Measurements from ENCODE around the gene OR9G1. TPM values are rescaled to one million over a fixed set of nuclear protein-coding genes. Genes with fewer than 3 reads are reported as not detected.

OR9G1 gene
- total RNA-seq, 1 donor from 2014 or later = not detected

DNA sequence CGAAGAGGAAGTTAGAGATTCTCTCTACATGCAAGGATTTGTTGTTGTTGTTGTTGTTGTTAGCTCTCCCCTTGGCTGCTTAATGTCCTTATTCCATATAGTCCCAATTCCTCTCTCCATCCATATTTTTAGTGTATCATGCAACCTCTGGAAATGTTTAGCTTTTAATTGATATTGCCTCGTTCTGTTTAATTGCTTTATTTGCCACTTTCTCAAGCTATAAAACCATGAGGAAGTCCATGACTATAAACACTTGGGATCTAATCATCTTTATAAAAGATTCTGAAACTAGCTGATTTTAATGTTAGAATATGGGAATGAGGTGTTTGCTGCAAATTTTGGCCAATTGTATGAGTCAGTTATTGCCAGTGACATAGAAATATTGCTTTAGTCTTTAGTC is 5.5 kb upstream of the OR9G1 start:
- no peaks in the 10 kb centered on the region for H3K36me3 ChIP-seq
- no peaks in the 10 kb centered on the region for H3K9me3 ChIP-seq
- H3K27ac ChIP-seq = no peak overlapping the region
- no peak for TF ChIP-seq CTCF (IDR thresholded peaks at IDR 0.05)
- H3K4me3 ChIP-seq = no peak overlapping the region
- no peaks in the 10 kb centered on the region for H3K4me1 ChIP-seq
- DNase-seq (ENCODE audit: low spot score in 2 of 2) = no peak
- no peaks in the 10 kb centered on the region for H3K27me3 ChIP-seq
- intact Hi-C loops (cut with DNase I) = no loop called here

DNA sequence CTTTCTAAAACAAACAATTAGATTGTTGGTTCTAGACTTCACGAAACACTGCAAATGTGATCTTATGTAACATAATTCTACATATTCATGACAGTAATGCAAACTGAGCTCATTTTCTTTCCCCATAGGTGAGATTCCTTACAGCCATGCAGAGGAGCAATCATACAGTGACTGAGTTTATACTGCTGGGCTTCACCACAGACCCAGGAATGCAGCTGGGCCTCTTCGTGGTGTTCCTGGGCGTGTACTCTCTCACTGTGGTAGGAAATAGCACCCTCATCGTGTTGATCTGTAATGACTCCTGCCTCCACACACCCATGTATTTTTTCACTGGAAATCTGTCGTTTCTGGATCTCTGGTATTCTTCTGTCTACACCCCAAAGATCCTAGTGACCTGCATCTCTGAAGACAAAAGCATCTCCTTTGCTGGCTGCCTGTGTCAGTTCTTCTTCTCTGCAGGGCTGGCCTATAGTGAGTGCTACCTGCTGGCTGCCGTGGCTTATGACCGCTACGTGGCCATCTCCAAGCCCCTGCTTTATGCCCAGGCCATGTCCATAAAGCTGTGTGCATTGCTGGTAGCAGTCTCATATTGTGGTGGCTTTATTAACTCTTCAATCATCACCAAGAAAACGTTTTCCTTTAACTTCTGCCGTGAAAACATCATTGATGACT is 1.5 kb downstream of the OR9G1 start:
- intact Hi-C loops (cut with DNase I) = no loop called here
- no peak overlapping the region for H3K4me3 ChIP-seq
- DNase-seq (ENCODE audit: low spot score in 2 of 2) = no peak
- no peak overlapping the region for H3K27ac ChIP-seq
- no peaks in the 10 kb centered on the region for H3K27me3 ChIP-seq
- no peaks in the 10 kb centered on the region for H3K36me3 ChIP-seq
- no peaks in the 10 kb centered on the region for H3K9me3 ChIP-seq
- H3K4me1 ChIP-seq = no peaks in the 10 kb centered on the region
- TF ChIP-seq CTCF (IDR thresholded peaks at IDR 0.05) = no peak

- no peaks in the 10 kb centered on the region for H3K36me3 ChIP-seq
- H3K27ac ChIP-seq = no peak overlapping the region
- intact Hi-C loops (cut with DNase I) = no loop called here
- H3K27me3 ChIP-seq = no peaks in the 10 kb centered on the region
- H3K9me3 ChIP-seq = no peaks in the 10 kb centered on the region
- TF ChIP-seq CTCF (IDR thresholded peaks at IDR 0.05) = no peak
- DNase-seq (ENCODE audit: low spot score in 2 of 2) = no peak
- H3K4me1 ChIP-seq = no peaks in the 10 kb centered on the region
- no peak overlapping the region for H3K4me3 ChIP-seq
Measured at GRCh38 chr11:56700914-56701485, 2.1 kb downstream of the OR9G1 start.

DNA sequence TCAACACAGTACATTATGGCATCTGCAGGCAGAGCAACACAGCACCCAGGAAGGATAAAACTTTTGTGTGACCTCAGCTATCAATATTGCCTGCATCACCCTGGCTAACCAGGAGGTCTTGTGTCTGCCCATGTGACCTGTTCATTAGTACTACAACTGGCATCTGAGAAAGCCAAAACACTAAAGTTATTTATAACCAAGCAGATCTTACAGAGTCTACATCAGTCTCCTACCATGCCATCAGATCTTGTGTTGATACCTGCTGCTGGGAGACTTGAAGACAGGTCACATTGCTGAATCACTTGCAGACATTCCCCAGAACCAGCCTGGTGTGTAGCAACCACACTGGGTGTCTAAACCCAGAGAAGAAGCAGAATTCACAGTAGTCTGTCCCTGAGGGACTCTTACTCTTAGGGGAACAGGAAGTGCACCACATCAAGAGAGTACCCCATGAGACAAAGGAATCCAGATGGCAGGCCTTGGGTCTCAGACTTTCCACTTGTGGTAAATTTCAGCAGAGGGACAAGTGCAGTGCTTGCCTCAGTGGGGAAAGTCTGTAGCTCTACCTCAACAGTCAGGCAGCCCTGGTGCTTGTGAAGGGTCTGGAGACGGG is 7.0 kb downstream of the OR9G1 start:
- no peaks in the 10 kb centered on the region for H3K36me3 ChIP-seq
- H3K4me3 ChIP-seq = no peak overlapping the region
- no peak overlapping the region for H3K27ac ChIP-seq
- H3K4me1 ChIP-seq = no peaks in the 10 kb centered on the region
- intact Hi-C loops (cut with DNase I) = no loop called here
- no peak for DNase-seq (ENCODE audit: low spot score in 2 of 2)
- H3K9me3 ChIP-seq = no peaks in the 10 kb centered on the region
- H3K27me3 ChIP-seq = no peaks in the 10 kb centered on the region
- TF ChIP-seq CTCF (IDR thresholded peaks at IDR 0.05) = no peak

- Histone ChIP-seq H3K9me3 (no peaks in the 10 kb centered on the region), H3K36me3 (no peaks in the 10 kb centered on the region), H3K4me1 (no peaks in the 10 kb centered on the region), H3K4me3 (no peak overlapping the region), H3K27me3 (no peaks in the 10 kb centered on the region), H3K27ac (no peak overlapping the region)
- no peak for DNase-seq (ENCODE audit: low spot score in 2 of 2)
- intact Hi-C loops (cut with DNase I) = no loop called here
- TF ChIP-seq CTCF (IDR thresholded peaks at IDR 0.05) = no peak
Measured at GRCh38 chr11:56706486-56706885, 7.6 kb downstream of the OR9G1 start.

All from ascending aorta (tissue), 2 donors.